T-helper 1 cell treated with Interleukin-12 subunit alpha and Interleukin-12 subunit beta and Interleukin-4 antibody, amounts not matched to agents 30 μg/mL and 1 μg/mL, for 36 hours (primary cell): ENCODE results near the gene CAMTA2.
"Not testable (repeated sequence)": the region's sequence is repeated elsewhere in the genome, so short reads cannot be mapped to it uniquely, and the experiment has no call there.

Experiments used
- H3K27ac Mint-ChIP-seq: one replicate; pipeline ENCODE4 v1.8.0; 2021; ENCODE audit warnings: mild to moderate bottlenecking, mixed read lengths
- H3K27me3 Mint-ChIP-seq: one replicate; pipeline ENCODE4 v1.8.0; 2021; ENCODE audit warnings: low read depth, mixed read lengths
- H3K36me3 Mint-ChIP-seq: one replicate; pipeline ENCODE4 v1.8.0; 2021; ENCODE audit warnings: low read depth, mixed read lengths
- H3K4me1 Mint-ChIP-seq: one replicate; pipeline ENCODE4 v1.8.0; 2021; ENCODE audit warnings: low read depth, mixed read lengths
- H3K4me3 Mint-ChIP-seq: one replicate; pipeline ENCODE4 v1.8.0; 2021; ENCODE audit warnings: mild to moderate bottlenecking, moderate library complexity, mixed read lengths
- H3K9me3 Mint-ChIP-seq: one replicate; pipeline ENCODE4 v1.8.0; 2021; ENCODE audit warnings: mixed read lengths

Gene CAMTA2

GRCh38 chr17:4986951-4987766 lies at the start of gene CAMTA2:
TSS of gene CAMTA2 (minus strand) at chr17:4987675. CDS start at chr17:4986222, 1,453 bp downstream.
- no peaks in the 10 kb centered on the region for H3K9me3 Mint-ChIP-seq
- peak within 1 kb of the TSS; percentile 92 for H3K4me3 Mint-ChIP-seq
- no peaks in the 10 kb centered on the region for H3K27me3 Mint-ChIP-seq
- peak within 1 kb of the TSS; percentile 94 for H3K27ac Mint-ChIP-seq
- H3K36me3 Mint-ChIP-seq: peaks cover 20% of the 10 kb centered on the region
- H3K4me1 Mint-ChIP-seq: peaks cover 35% of the 10 kb centered on the region

- H3K27me3 Mint-ChIP-seq: peaks cover 9% of the 10 kb centered on the region
- H3K36me3 Mint-ChIP-seq: peaks cover 4% of the 10 kb centered on the region
- H3K4me1 Mint-ChIP-seq: peaks cover 19% of the 10 kb centered on the region
- no peak within 1 kb of the TSS for H3K4me3 Mint-ChIP-seq
- no peak within 1 kb of the TSS for H3K27ac Mint-ChIP-seq
- H3K9me3 Mint-ChIP-seq: no peaks in the 10 kb centered on the region
These were observed 47.8 kb upstream of the CAMTA2 start, which contains the start of gene SLC52A1 for GRCh38 chr17:5035315-5035714. TSS of gene SLC52A1 (minus strand) at chr17:5035426. CDS start at chr17:5034606, 820 bp downstream.

- Mint-ChIP-seq H3K27ac (no peak overlapping the region), H3K4me1 (peaks cover 17% of the 10 kb centered on the region), H3K9me3 (no peaks in the 10 kb centered on the region), H3K4me3 (no peak overlapping the region), H3K36me3 (peaks cover 1% of the 10 kb centered on the region), H3K27me3 (peaks cover 9% of the 10 kb centered on the region)
These were observed 47.2 kb upstream of the CAMTA2 start for GRCh38 chr17:5034651-5035050.

DNA sequence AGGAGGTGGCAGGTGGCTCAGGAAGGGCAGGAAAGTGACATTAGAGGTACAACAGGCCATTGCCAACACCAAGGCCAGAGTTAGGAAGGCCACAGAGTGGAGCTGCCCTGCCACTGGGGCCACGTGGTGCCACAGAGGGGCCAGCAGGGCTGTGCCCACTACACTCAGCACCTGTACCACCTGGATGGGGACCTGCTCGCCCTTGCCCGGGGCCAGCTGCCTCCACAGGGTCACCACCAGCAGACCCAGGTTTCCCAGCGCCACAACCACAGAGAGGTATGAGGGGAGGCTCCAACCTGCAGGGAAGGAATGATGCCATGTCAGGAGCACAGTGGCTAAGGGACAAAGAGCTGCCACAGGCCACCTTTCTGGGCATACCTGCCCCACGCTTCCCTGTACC lies 46.6 kb upstream of the CAMTA2 start:
- Mint-ChIP-seq H3K9me3 (no peaks in the 10 kb centered on the region), H3K4me3 (no peak overlapping the region), H3K4me1 (peaks cover 15% of the 10 kb centered on the region), H3K27me3 (peaks cover 9% of the 10 kb centered on the region), H3K36me3 (no peaks in the 10 kb centered on the region), H3K27ac (no peak overlapping the region)

GRCh38 chr17:5033352-5034015 lies 46.0 kb upstream of the CAMTA2 start:
- Mint-ChIP-seq H3K27ac (no peak overlapping the region), H3K27me3 (peaks cover 9% of the 10 kb centered on the region), H3K36me3 (no peaks in the 10 kb centered on the region), H3K9me3 (no peaks in the 10 kb centered on the region), H3K4me3 (no peak overlapping the region), H3K4me1 (peaks cover 15% of the 10 kb centered on the region)

DNA sequence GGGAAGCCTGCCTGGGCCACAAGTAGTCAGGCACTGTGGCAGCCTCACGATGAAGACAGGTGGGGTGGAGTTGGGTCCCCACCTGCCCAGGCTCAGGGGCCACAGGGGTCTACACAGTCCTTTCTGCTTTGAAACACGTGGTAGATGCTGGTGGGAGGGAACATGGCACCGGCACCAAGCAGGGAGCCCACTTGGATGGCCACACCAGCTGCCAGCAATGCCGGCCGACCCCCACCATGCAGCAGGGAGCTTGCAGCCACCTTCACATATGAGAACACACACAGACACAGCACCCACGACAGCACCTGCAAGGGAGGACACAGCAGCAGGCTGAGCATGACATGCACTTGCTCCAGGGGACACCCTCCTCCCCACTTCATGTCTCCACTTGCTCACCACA lies 45.4 kb upstream of the CAMTA2 start:
- Mint-ChIP-seq H3K4me3 (no peak overlapping the region), H3K9me3 (no peaks in the 10 kb centered on the region), H3K4me1 (peaks cover 15% of the 10 kb centered on the region), H3K27ac (no peak overlapping the region), H3K36me3 (no peaks in the 10 kb centered on the region), H3K27me3 (peaks cover 9% of the 10 kb centered on the region)

DNA sequence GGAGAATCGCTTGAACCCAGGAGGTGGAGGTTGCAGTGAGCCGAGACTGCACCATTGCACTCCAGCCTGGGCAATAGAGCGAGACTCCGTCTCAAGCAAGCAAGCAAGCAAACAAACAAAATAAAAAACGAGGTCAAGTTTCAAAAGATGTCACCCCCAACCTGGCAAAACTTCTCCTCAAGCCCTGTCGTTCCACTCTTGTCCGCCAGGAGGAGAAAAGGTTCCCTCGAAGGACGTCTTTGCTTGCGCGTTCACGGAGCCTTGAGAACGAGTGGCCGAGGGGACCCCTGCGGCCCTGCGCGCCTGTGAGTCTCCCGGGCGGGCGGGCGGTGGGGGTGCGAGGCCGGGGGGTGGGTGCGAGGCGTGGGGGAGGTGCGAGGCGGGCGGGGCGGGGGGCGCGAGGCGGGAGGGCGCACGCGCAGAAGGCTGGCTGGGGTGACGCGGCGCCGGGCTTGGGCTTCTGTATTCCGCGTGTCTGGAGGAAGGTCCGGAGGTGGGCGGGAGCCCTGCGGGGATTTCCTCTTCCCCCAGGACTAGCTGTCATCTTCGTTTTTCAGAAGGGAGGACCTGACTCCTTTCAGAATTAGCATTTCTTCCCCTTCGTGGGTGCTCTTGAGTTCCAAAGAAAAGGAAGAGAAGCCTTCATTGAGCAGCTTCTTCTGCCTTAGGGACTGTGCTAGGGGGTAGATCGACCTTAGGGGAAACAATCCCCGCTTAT lies 44.0 kb upstream of the CAMTA2 start:
- Mint-ChIP-seq H3K36me3 (no peaks in the 10 kb centered on the region), H3K27me3 (peaks cover 5% of the 10 kb centered on the region), H3K4me3 (peak overlapping the region; percentile 83), H3K4me1 (peaks cover 15% of the 10 kb centered on the region), H3K27ac (peak overlapping the region; percentile 92), H3K9me3 (no peaks in the 10 kb centered on the region)

DNA sequence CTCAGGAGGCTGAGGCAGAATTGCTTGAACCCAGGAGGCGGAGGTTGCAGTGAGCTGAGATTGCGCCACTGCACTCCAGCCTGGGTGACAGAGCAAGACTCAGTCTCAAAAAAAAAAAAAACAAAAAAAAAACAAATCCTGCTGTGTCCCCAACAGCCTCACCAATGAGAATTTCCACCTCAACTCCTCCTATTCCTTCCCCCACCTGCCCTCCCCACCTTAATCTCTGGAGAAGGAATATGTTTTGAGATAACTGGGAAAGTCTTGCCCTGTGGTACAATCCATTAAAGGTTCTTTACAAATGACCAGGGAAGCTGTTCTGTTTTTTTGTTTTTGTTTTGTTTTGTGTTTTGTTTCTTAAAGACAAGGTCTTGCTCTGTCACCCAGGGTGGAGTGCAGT lies 42.7 kb upstream of the CAMTA2 start:
- H3K9me3 Mint-ChIP-seq, H3K4me3 Mint-ChIP-seq, H3K27ac Mint-ChIP-seq, H3K36me3 Mint-ChIP-seq, H3K27me3 Mint-ChIP-seq: not testable (repeated sequence)
- H3K4me1 Mint-ChIP-seq: peaks cover 15% of the 10 kb centered on the region

DNA sequence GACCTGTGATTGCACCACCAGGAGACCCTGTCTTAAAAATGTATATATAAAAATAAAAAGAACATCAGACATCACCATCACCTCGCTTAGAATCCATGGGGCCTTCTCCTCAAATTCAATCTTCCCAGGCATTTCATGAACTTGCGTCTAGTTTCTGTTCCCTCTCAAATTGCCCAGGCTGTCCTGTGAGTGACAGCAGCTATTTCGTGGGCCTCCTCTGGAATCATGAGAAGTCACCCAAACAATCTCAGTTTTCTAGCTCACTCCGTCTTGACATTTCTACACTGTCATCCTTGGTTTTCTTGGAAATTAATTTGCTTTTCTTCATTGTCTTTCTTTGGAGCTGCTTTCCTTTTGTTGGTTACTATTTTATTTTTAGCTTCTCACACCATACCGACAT lies 40.4 kb upstream of the CAMTA2 start:
- Mint-ChIP-seq H3K4me1 (peaks cover 15% of the 10 kb centered on the region), H3K27me3 (no peaks in the 10 kb centered on the region), H3K4me3 (no peak overlapping the region), H3K27ac (peak overlapping the region; percentile 0), H3K36me3 (peaks cover 3% of the 10 kb centered on the region), H3K9me3 (no peaks in the 10 kb centered on the region)

- Mint-ChIP-seq H3K27me3 (no peaks in the 10 kb centered on the region), H3K4me3 (no peak overlapping the region), H3K27ac (no peak overlapping the region), H3K4me1 (peaks cover 15% of the 10 kb centered on the region), H3K9me3 (no peaks in the 10 kb centered on the region), H3K36me3 (peaks cover 3% of the 10 kb centered on the region)
These were observed 39.8 kb upstream of the CAMTA2 start for GRCh38 chr17:5027299-5027698.

- H3K9me3 Mint-ChIP-seq: no peaks in the 10 kb centered on the region
- H3K4me1 Mint-ChIP-seq: peaks cover 3% of the 10 kb centered on the region
- H3K27me3 Mint-ChIP-seq: no peaks in the 10 kb centered on the region
- no peak overlapping the region for H3K27ac Mint-ChIP-seq
- H3K36me3 Mint-ChIP-seq: peaks cover 15% of the 10 kb centered on the region
- no peak overlapping the region for H3K4me3 Mint-ChIP-seq
These were observed 37.1 kb upstream of the CAMTA2 start for GRCh38 chr17:5024604-5025003.

GRCh38 chr17:5023588-5024147 lies 36.2 kb upstream of the CAMTA2 start:
- H3K36me3 Mint-ChIP-seq: peaks cover 20% of the 10 kb centered on the region
- H3K27ac Mint-ChIP-seq: no peak overlapping the region
- H3K4me3 Mint-ChIP-seq: no peak overlapping the region
- H3K4me1 Mint-ChIP-seq: peaks cover 12% of the 10 kb centered on the region
- H3K9me3 Mint-ChIP-seq: no peaks in the 10 kb centered on the region
- H3K27me3 Mint-ChIP-seq: no peaks in the 10 kb centered on the region

DNA sequence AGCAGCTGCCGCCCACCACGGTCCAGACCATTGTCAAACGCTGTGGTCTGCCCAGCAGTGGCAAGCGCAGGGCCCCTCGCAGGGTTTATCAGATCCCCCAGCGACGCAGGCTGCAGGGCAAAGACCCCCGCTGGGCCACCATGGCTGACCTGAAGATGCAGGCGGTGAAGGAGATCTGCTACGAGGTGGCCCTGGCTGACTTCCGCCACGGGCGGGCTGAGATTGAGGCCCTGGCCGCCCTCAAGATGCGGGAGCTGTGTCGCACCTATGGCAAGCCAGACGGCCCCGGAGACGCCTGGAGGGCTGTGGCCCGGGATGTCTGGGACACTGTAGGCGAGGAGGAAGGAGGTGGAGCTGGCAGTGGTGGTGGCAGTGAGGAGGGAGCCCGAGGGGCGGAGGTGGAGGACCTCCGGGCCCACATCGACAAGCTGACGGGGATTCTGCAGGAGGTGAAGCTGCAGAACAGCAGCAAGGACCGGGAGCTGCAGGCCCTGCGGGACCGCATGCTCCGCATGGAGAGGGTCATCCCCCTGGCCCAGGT lies 34.8 kb upstream of the CAMTA2 start:
- Mint-ChIP-seq H3K4me1 (peaks cover 13% of the 10 kb centered on the region), H3K27me3 (no peaks in the 10 kb centered on the region), H3K9me3 (no peaks in the 10 kb centered on the region), H3K36me3 (peaks cover 20% of the 10 kb centered on the region), H3K27ac (no peak overlapping the region), H3K4me3 (no peak overlapping the region)

GRCh38 chr17:5020502-5021023 lies 33.1 kb upstream of the CAMTA2 start:
- no peaks in the 10 kb centered on the region for H3K9me3 Mint-ChIP-seq
- no peaks in the 10 kb centered on the region for H3K27me3 Mint-ChIP-seq
- H3K27ac Mint-ChIP-seq: no peak overlapping the region
- H3K36me3 Mint-ChIP-seq: peaks cover 24% of the 10 kb centered on the region
- peaks cover 15% of the 10 kb centered on the region for H3K4me1 Mint-ChIP-seq
- no peak overlapping the region for H3K4me3 Mint-ChIP-seq
